Heart right ventricle (tissue), 16 donors: ENCODE data around the gene BPIFB4. TPM values are rescaled to one million over a fixed set of nuclear protein-coding genes. Genes with fewer than 3 reads are reported as not detected.

Experiments
- ATAC-seq, 8 donors: fragments of 200-7000 bp; cut with Tn5 transposase; one replicate each; pipeline ENCODE4 v1.9.1; 2020; ENCODE audit warnings: mild to moderate bottlenecking in 8 of 8, moderate library complexity in 8 of 8, moderate number of reproducible peaks in 1 of 8
- DNase-seq, 2 donors: peaks; one replicate each; pipeline ENCODE4 v3.0.0-alpha.2; 2020
- H3K27ac ChIP-seq, 10 donors: fragments of 200-600 bp; sonication (generic) in 2 of 10; one replicate each; pipeline versions ENCODE4 v1.5.0 to v1.8.0; 2020 to 2022; ENCODE audit warnings: mild to moderate bottlenecking in 3 of 10
- H3K27me3 ChIP-seq, 7 donors: fragments of 200-600 bp; one replicate each; pipeline ENCODE4 v1.8.0; 2021 to 2022; ENCODE audit warnings: mild to moderate bottlenecking in 2 of 7
- H3K36me3 ChIP-seq, 9 donors: fragments of 200-600 bp; sonication (generic) in 1 of 9; one replicate each; pipeline versions ENCODE4 v1.5.0 to v1.8.0; 2020 to 2022; ENCODE audit warnings: mild to moderate bottlenecking in 2 of 9
- H3K4me1 ChIP-seq, 9 donors: fragments of 200-600 bp; sonication (generic) in 1 of 9; one replicate each; pipeline versions ENCODE4 v1.5.0 to v1.8.0; 2020 to 2022; ENCODE audit warnings: mild to moderate bottlenecking in 4 of 9
- H3K4me3 ChIP-seq, 10 donors: fragments of 200-600 bp; sonication (generic) in 2 of 10; one replicate each; pipeline versions ENCODE4 v1.5.0 to v1.8.0; 2020 to 2022; ENCODE audit warnings: mild to moderate bottlenecking in 7 of 10, moderate library complexity in 2 of 10
- H3K9me3 ChIP-seq, 11 donors: fragments of 200-600 bp in 10 of 11; sonication (generic) in 2 of 11; one replicate each; pipeline versions ENCODE4 v1.5.0 to v1.8.0; 2013 to 2022; ENCODE audit warnings: mild to moderate bottlenecking in 2 of 11, control low read depth in 1 of 11, moderate library complexity in 1 of 11
- CTCF ChIP-seq, 9 donors: fragments of 200-600 bp; sonication (generic) in 2 of 9; IDR thresholded peaks; one replicate each; pipeline versions ENCODE4 v1.5.0 to v1.8.0; 2021 to 2022; ENCODE audit warnings: antibody characterized with exemption in 9 of 9, mild to moderate bottlenecking in 5 of 9, moderate library complexity in 1 of 9
- WGBS, 2 donors: extraction: QIAGEN DNeasy Blood & Tissue Kit; methylation state at CpG; one replicate each; pipeline ENCODE4 v1.1.7; 2013; ENCODE audit warnings: inconsistent platforms in 1 of 2; 5-methylcytosine and 5-hydroxymethylcytosine counted together
- intact Hi-C, 10 donors: fragments of 100-400 bp; cut with DNase I; formaldehyde crosslinking; loops; one replicate each; pipeline versions ENCODE4 v1.11.1 to v1.14.2; 2022
- long read RNA-seq, 3 donors: library from polyadenylated mRNA; unstranded; transcript quantifications; one replicate each; pipeline ENCODE4 v2.0.0, GENCODE V29; 2020 to 2021
- polyA plus RNA-seq, 2 donors: library from polyadenylated mRNA; stranded (reverse); fragments of 200-250 nt; gene quantifications; one replicate each; pipeline ENCODE4 v1.2.3, GENCODE V29; 2013
- total RNA-seq, 10 donors: library from RNA; stranded (reverse); fragmentation: NEBNext Ultra II Directional in 3 of 10; extraction: Animal tissue kit (Norgen Biotek cat#: 25700) in 3 of 10; gene quantifications; one replicate each; pipeline versions ENCODE4 v1.2.1 to v1.2.4, GENCODE V29; 2021 to 2023
- donor health status: Arrhythmogenic right ventricular cardiomyopathy.
- donor health status: ischemic (EF 13 %, LVEDD 7.1; RV severe dilation, severe dysfunction).
- donor health status: healthy with polysubstance abuse.
- donor health status: DM: no; HTN: yes; CAD: no.
- donor health status: DM: no; HTN: no; CAD: no.
- donor health status: ischemic (EF 25% LVEDD 6.9; RV normal size, moderate dysfunction).
- donor health status: ischemic (EF 25% LVEDD 5.7; RV mildly dilated, moderate dysfunction).
- donor health status: healthy.
- donor health status: DM: yes; HTN: yes; CAD: no.
- donor health status: Ischemic cardiomyopathy.
- donor health status: ischemic (EF 35%, LVEDD 5.7; RV mildly dilated, moderate dysfunction).
- donor health status: nonischemic (EF 11% LVEDD 7.7; RV severe dilation, severe dysfunction).
- donor health status: DM: yes; HTN: yes; CAD: no.
- donor health status: PGD.
- donor health status: ischemic (EF 29% LVEDD 5.4; RV normal size, mild dysfunction).
- donor health status: nonischemic (EF 23%, LVEDD 6.1; RV moderate dilation, normal function).

The BPIFB4 gene
- total RNA-seq (not detected), polyA plus RNA-seq (not detected)
- long read RNA-seq, donor 1 = 0 reads
- long read RNA-seq, donor 2 = 0 reads
- long read RNA-seq, donor 3 = 0 reads

- Histone ChIP-seq H3K4me3 (no peak within 1 kb of the TSS), H3K9me3 (no peaks in the 10 kb centered on the region), H3K4me1 (no peaks in the 10 kb centered on the region), H3K27ac (no peak within 1 kb of the TSS), H3K36me3 (no peaks in the 10 kb centered on the region), H3K27me3 (peaks cover 0 to 25% (median 9%) of the 10 kb centered on the region in 7 donors)
- intact Hi-C loops = loop anchor here in 2 of 10 donors (5.0 kb wide), 1 partner anchor 177 kb away; no protein-coding TSS in a partner anchor
- 81 to 92% methylated on average over 2 of the region's 2 CpGs for WGBS, 2 donors
- ATAC-seq (no peak), DNase-seq (no peak)
- TF ChIP-seq CTCF (IDR thresholded peaks at IDR 0.05) = no peak
These were observed at the start of gene BPIFB4 for GRCh38 chr20:33079259-33079658. BPIFB4 (plus strand) TSS chr20:33079643; CDS start chr20:33081527, 1,884 bp downstream.

GRCh38 chr20:33030076-33030475 lies 49.4 kb upstream of the BPIFB4 start:
- ATAC-seq = no peak
- no peaks in the 10 kb centered on the region for H3K9me3 ChIP-seq
- no peak for DNase-seq
- intact Hi-C loops = no loop called here
- no peaks in the 10 kb centered on the region for H3K36me3 ChIP-seq
- WGBS, 2 donors = 84 to 91% methylated on average over 9 of the region's 9 CpGs
- H3K27ac ChIP-seq = no peak overlapping the region
- TF ChIP-seq CTCF (IDR thresholded peaks at IDR 0.05) = no peak
- no peak overlapping the region for H3K4me3 ChIP-seq
- H3K27me3 ChIP-seq = peaks cover 0 to 22% (median 6%) of the 10 kb centered on the region in 7 donors
- no peaks in the 10 kb centered on the region for H3K4me1 ChIP-seq

- WGBS, 2 donors = 82 to 88% methylated on average over 6 of the region's 6 CpGs
- no peak overlapping the region for H3K27ac ChIP-seq
- no peak overlapping the region for H3K4me3 ChIP-seq
- H3K9me3 ChIP-seq = no peaks in the 10 kb centered on the region
- intact Hi-C loops = no loop called here
- no peak for DNase-seq
- no peaks in the 10 kb centered on the region for H3K36me3 ChIP-seq
- no peaks in the 10 kb centered on the region for H3K4me1 ChIP-seq
- H3K27me3 ChIP-seq = peaks cover 0 to 22% (median 6%) of the 10 kb centered on the region in 7 donors
- no peak for TF ChIP-seq CTCF (IDR thresholded peaks at IDR 0.05)
- ATAC-seq = no peak
These were observed 48.9 kb upstream of the BPIFB4 start for GRCh38 chr20:33030569-33030968.

GRCh38 chr20:33031531-33031930 lies 47.9 kb upstream of the BPIFB4 start, which contains the start of gene BPIFB6:
BPIFB6 (plus strand) TSS chr20:33031648; CDS start chr20:33031648, 0 bp downstream.
- H3K36me3 ChIP-seq = no peaks in the 10 kb centered on the region
- peaks cover 0 to 13% (median 6%) of the 10 kb centered on the region in 7 donors for H3K27me3 ChIP-seq
- no peak within 1 kb of the TSS for H3K4me3 ChIP-seq
- ATAC-seq (no peak), DNase-seq (no peak)
- H3K9me3 ChIP-seq = no peaks in the 10 kb centered on the region
- H3K27ac ChIP-seq = no peak within 1 kb of the TSS
- whole genome bisulfite sequencing, 2 donors = 90 to 91% methylated on average over 10 of the region's 10 CpGs
- no peaks in the 10 kb centered on the region for H3K4me1 ChIP-seq
- TF ChIP-seq CTCF (IDR thresholded peaks at IDR 0.05) = no peak
- intact Hi-C loops = no loop called here
